Measurements from ENCODE around the gene LMF1. TPM values are rescaled to one million over a fixed set of nuclear protein-coding genes. Genes with fewer than 3 reads are reported as not detected.

Gene LMF1
- total RNA-seq, 1 experiment from 2014 or later: 7.1 TPM

- H3K4me3 ChIP-seq (ENCODE audit: insufficient read depth, low read depth, low read length): no peak overlapping the region
- no peaks in the 10 kb centered on the region for H3K27me3 ChIP-seq (ENCODE audit: control insufficient read depth, insufficient read depth, low read length)
- H3K36me3 ChIP-seq (replicated peaks; ENCODE audit: control insufficient read depth, insufficient read depth, low read length): no peaks in the 10 kb centered on the region
- no peak for DNase-seq
Measured at GRCh38 chr16:995783-996182, 25.0 kb upstream of the LMF1 start.

- DNase-seq: no peak
- Histone ChIP-seq H3K36me3 (replicated peaks; ENCODE audit: control insufficient read depth, insufficient read depth, low read length) (no peaks in the 10 kb centered on the region), H3K4me3 (ENCODE audit: insufficient read depth, low read depth, low read length) (no peak overlapping the region), H3K27me3 (ENCODE audit: control insufficient read depth, insufficient read depth, low read length) (no peaks in the 10 kb centered on the region)
Measured at GRCh38 chr16:995087-995486, 24.3 kb upstream of the LMF1 start.

GRCh38 chr16:993731-994130, 22.9 kb upstream of the LMF1 start:
- no peaks in the 10 kb centered on the region for H3K36me3 ChIP-seq (replicated peaks; ENCODE audit: control insufficient read depth, insufficient read depth, low read length)
- DNase-seq: no peak

GRCh38 chr16:991773-992172, 21.0 kb upstream of the LMF1 start:
- H3K4me3 ChIP-seq (ENCODE audit: insufficient read depth, low read depth, low read length): no peak overlapping the region
- no peak for DNase-seq
- H3K27me3 ChIP-seq (ENCODE audit: control insufficient read depth, insufficient read depth, low read length): no peaks in the 10 kb centered on the region

More at GRCh38 chr16:993731-994130, 22.9 kb upstream of the LMF1 start:
- H3K27me3 ChIP-seq (ENCODE audit: control insufficient read depth, insufficient read depth, low read length): no peaks in the 10 kb centered on the region
- H3K4me3 ChIP-seq (ENCODE audit: insufficient read depth, low read depth, low read length): no peak overlapping the region

GRCh38 chr16:991345-991744, 20.6 kb upstream of the LMF1 start:
- Histone ChIP-seq H3K4me3 (ENCODE audit: insufficient read depth, low read depth, low read length) (no peak overlapping the region), H3K36me3 (replicated peaks; ENCODE audit: control insufficient read depth, insufficient read depth, low read length) (no peaks in the 10 kb centered on the region), H3K27me3 (ENCODE audit: control insufficient read depth, insufficient read depth, low read length) (no peaks in the 10 kb centered on the region)
- no peak for DNase-seq

More at GRCh38 chr16:991773-992172, 21.0 kb upstream of the LMF1 start:
- no peaks in the 10 kb centered on the region for H3K36me3 ChIP-seq (replicated peaks; ENCODE audit: control insufficient read depth, insufficient read depth, low read length)

GRCh38 chr16:990516-991291, 19.9 kb upstream of the LMF1 start:
- Histone ChIP-seq H3K27me3 (ENCODE audit: control insufficient read depth, insufficient read depth, low read length) (no peaks in the 10 kb centered on the region), H3K4me3 (ENCODE audit: insufficient read depth, low read depth, low read length) (no peak overlapping the region), H3K36me3 (replicated peaks; ENCODE audit: control insufficient read depth, insufficient read depth, low read length) (no peaks in the 10 kb centered on the region)
- DNase-seq: no peak

GRCh38 chr16:989354-989814, 18.6 kb upstream of the LMF1 start:
- Histone ChIP-seq H3K27me3 (ENCODE audit: control insufficient read depth, insufficient read depth, low read length) (no peaks in the 10 kb centered on the region), H3K4me3 (ENCODE audit: insufficient read depth, low read depth, low read length) (no peak overlapping the region), H3K36me3 (replicated peaks; ENCODE audit: control insufficient read depth, insufficient read depth, low read length) (no peaks in the 10 kb centered on the region)
- DNase-seq: no peak

- Histone ChIP-seq H3K27me3 (ENCODE audit: control insufficient read depth, insufficient read depth, low read length) (no peaks in the 10 kb centered on the region; the same call in 1 of the 2 replicates), H3K36me3 (replicated peaks; ENCODE audit: control insufficient read depth, insufficient read depth, low read length) (no peaks in the 10 kb centered on the region)
Measured at GRCh38 chr16:988471-989353, 17.9 kb upstream of the LMF1 start.

GRCh38 chr16:987906-988305, 17.1 kb upstream of the LMF1 start:
- Histone ChIP-seq H3K27me3 (ENCODE audit: control insufficient read depth, insufficient read depth, low read length) (peaks cover 7% of the 10 kb centered on the region), H3K4me3 (ENCODE audit: insufficient read depth, low read depth, low read length) (no peak overlapping the region), H3K36me3 (replicated peaks; ENCODE audit: control insufficient read depth, insufficient read depth, low read length) (no peaks in the 10 kb centered on the region)
- no peak for DNase-seq

More at GRCh38 chr16:988471-989353, 17.9 kb upstream of the LMF1 start:
- no peak for DNase-seq
- H3K4me3 ChIP-seq (ENCODE audit: insufficient read depth, low read depth, low read length): no peak overlapping the region

- DNase-seq: no peak
- Histone ChIP-seq H3K4me3 (ENCODE audit: insufficient read depth, low read depth, low read length) (no peak overlapping the region), H3K27me3 (ENCODE audit: control insufficient read depth, insufficient read depth, low read length) (peaks cover 16% of the 10 kb centered on the region), H3K36me3 (replicated peaks; ENCODE audit: control insufficient read depth, insufficient read depth, low read length) (no peaks in the 10 kb centered on the region)
Measured at GRCh38 chr16:986925-987582, 16.3 kb upstream of the LMF1 start.

GRCh38 chr16:986411-986810, 15.6 kb upstream of the LMF1 start:
- H3K4me3 ChIP-seq (ENCODE audit: insufficient read depth, low read depth, low read length): no peak overlapping the region
- H3K36me3 ChIP-seq (replicated peaks; ENCODE audit: control insufficient read depth, insufficient read depth, low read length): no peaks in the 10 kb centered on the region
- H3K27me3 ChIP-seq (ENCODE audit: control insufficient read depth, insufficient read depth, low read length): peaks cover 18% of the 10 kb centered on the region
- no peak for DNase-seq

GRCh38 chr16:985646-986400, 15.0 kb upstream of the LMF1 start:
- DNase-seq: no peak
- Histone ChIP-seq H3K4me3 (ENCODE audit: insufficient read depth, low read depth, low read length) (no peak overlapping the region), H3K36me3 (replicated peaks; ENCODE audit: control insufficient read depth, insufficient read depth, low read length) (no peaks in the 10 kb centered on the region), H3K27me3 (ENCODE audit: control insufficient read depth, insufficient read depth, low read length) (peaks cover 18% of the 10 kb centered on the region)

GRCh38 chr16:984736-985636, 14.2 kb upstream of the LMF1 start:
- DNase-seq: no peak
- Histone ChIP-seq H3K36me3 (replicated peaks; ENCODE audit: control insufficient read depth, insufficient read depth, low read length) (no peaks in the 10 kb centered on the region), H3K27me3 (ENCODE audit: control insufficient read depth, insufficient read depth, low read length) (peaks cover 24% of the 10 kb centered on the region), H3K4me3 (ENCODE audit: insufficient read depth, low read depth, low read length) (no peak overlapping the region)

Measured in H7 (cell line).